ENCODE results near the gene TMEM51.

Gene TMEM51

DNA sequence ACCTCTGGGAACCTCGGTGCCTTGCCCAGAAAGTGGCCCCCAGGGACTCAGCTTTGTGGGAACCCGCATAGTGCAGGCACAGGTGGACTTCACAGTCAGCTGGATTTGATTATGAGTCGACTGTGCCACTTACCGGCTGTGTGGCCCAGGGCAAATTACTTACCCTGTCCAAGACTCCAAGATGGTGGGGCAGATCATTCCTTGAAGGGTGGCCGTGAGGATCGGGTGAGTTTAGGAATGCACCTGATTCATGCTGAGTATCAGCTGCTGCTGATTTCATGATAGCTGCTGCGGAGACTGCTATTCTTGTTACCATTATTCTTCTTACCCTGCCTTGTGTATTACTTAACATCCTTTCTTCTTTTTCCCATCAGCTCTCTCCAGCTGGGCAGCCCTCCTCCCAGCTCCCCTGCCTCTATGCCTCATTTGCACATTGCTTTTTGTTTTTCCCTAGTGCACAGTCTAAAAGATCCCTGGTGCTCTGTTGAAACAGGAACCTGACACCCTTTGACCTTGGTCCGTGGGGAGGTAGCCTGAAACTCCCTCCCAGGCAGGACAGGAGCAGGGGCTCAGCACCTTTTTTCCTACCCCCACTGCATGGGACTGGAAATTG lies 53.0 kb downstream of the TMEM51 start:
- WGBS (ENCODE audit: insufficient coverage, insufficient read length): no CpG with 5 or more reads among the region's 8 CpGs
- peak overlapping the region; percentile 41 for H3K27ac ChIP-seq (ENCODE audit: low read length)
- H3K9me3 ChIP-seq (ENCODE audit: control insufficient read depth, insufficient read depth, low read length): no peaks in the 10 kb centered on the region
- no peaks in the 10 kb centered on the region for H3K27me3 ChIP-seq (ENCODE audit: control insufficient read depth, insufficient read depth, low read length)
- H3K36me3 ChIP-seq (ENCODE audit: control insufficient read depth, insufficient read depth, low read length): no peaks in the 10 kb centered on the region
- H3K4me1 ChIP-seq (ENCODE audit: control insufficient read depth, insufficient read depth, low read length): peaks cover 11% of the 10 kb centered on the region
- no peak for DNase-seq (ENCODE audit: low read depth, low spot score)
- no peak overlapping the region for H3K4me3 ChIP-seq (ENCODE audit: low read length)

DNA sequence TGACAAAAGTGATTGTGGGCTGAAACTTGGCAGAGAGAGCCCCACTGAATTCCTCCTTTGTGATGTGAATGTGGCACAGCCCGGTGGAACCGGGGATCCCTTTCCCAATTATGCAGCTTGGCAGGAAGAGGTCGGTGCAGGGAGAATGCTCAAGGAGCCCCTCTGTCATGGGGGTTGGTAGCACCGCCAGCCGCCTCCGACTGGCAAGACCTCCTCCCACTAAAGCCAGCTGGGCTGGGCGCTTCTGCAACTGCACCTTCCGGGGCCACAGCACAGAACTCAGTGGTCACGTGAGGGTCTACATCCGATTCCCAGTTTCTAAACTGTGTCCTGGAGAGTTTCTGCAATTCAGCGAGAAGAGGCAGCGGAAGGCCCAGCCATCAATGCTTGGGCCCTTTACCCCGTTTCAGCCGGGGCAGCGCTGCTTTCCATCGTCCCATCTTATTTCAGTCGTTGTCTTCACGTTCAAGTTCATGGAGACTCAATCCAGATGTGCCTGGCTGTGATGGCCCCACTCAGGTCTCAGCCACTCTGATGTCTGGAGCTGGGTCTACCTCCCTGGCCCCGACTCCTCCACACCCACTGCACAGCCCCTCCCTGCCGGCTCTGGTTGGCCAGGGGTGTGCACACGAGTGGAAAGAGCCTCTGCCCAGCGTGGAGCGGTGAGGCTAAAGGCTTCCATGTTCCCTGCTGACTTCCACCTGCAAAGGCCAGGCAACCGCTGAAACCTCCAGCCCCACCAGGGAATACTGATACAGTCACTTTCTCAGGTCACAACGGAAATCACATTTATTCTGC lies 53.7 kb downstream of the TMEM51 start:
- no peaks in the 10 kb centered on the region for H3K36me3 ChIP-seq (ENCODE audit: control insufficient read depth, insufficient read depth, low read length)
- no peaks in the 10 kb centered on the region for H3K27me3 ChIP-seq (ENCODE audit: control insufficient read depth, insufficient read depth, low read length)
- peaks cover 11% of the 10 kb centered on the region for H3K4me1 ChIP-seq (ENCODE audit: control insufficient read depth, insufficient read depth, low read length)
- H3K9me3 ChIP-seq (ENCODE audit: control insufficient read depth, insufficient read depth, low read length): no peaks in the 10 kb centered on the region
- no peak overlapping the region for H3K4me3 ChIP-seq (ENCODE audit: low read length)
- no CpG with 5 or more reads among the region's 25 CpGs for WGBS (ENCODE audit: insufficient coverage, insufficient read length)
- DNase-seq (ENCODE audit: low read depth, low spot score): no peak
- peak overlapping the region; percentile 50 for H3K27ac ChIP-seq (ENCODE audit: low read length)

DNA sequence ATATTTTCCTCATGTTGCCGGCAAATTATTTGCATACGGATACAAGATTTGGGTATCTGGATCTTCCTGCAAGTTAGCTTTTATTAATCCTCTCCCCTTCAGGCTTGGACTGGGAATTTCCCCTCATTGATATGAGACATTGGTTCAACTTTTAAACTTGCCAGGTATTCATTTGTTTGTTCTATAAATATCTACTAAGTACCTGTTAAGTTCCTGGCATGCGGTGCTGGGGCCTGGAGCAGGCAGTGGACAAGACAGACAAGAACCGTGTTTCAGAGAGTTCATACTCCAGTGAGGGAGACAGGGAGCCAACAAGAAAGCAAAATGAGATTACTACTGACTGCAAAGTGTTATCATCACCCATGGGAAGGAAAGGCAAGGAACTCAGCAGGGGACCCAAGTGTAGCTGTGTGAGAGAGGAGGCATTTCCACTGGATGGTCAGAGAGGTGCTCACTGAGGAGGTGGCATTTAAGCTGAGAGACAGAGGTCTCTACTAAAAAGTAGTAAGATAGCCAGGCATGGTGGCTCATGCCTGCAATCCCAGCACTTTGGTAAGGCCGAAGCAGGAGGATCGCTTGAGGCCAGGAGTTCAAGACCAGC lies 54.4 kb downstream of the TMEM51 start:
- Histone ChIP-seq H3K4me1 (ENCODE audit: control insufficient read depth, insufficient read depth, low read length) (peaks cover 11% of the 10 kb centered on the region), H3K4me3 (ENCODE audit: low read length) (no peak overlapping the region), H3K36me3 (ENCODE audit: control insufficient read depth, insufficient read depth, low read length) (no peaks in the 10 kb centered on the region), H3K9me3 (ENCODE audit: control insufficient read depth, insufficient read depth, low read length) (no peaks in the 10 kb centered on the region), H3K27me3 (ENCODE audit: control insufficient read depth, insufficient read depth, low read length) (no peaks in the 10 kb centered on the region), H3K27ac (ENCODE audit: low read length) (no peak overlapping the region)
- no peak for DNase-seq (ENCODE audit: low read depth, low spot score)
- no CpG with 5 or more reads among the region's 6 CpGs for WGBS (ENCODE audit: insufficient coverage, insufficient read length)

DNA sequence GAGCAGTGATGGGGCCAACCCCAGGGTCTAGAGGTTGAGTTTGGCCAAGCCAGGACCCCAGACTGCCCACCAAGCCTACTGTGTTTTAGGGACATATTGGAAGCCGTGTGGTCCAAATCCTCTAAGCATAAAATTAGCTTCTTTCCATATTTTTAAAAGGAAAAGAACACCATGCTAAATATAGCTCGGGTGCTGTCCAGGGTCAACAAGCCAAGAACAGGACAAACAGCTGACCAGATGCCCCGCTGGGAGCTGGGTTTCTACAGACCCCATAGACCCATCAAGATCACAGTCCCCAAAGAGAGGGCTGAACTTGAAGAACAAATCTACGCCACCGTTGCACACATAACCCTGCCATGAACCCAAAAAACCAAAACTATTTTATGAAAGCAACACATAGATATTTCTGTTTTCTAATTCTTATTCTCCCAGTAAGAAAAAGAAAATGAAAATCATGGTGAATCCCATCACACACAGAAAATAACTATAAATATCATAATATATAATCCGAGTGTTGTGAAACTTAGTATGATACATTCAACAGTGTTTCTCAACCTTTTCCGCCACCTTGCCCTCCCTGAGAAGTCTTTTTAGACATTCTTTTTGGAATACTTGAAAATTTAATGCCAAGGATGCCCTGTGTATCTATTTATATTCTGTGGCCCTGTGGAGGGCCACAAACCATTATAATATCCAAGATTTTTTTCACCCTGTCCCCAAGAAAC lies 57.3 kb downstream of the TMEM51 start:
- Histone ChIP-seq H3K27me3 (ENCODE audit: control insufficient read depth, insufficient read depth, low read length) (no peaks in the 10 kb centered on the region), H3K4me3 (ENCODE audit: low read length) (no peak overlapping the region), H3K36me3 (ENCODE audit: control insufficient read depth, insufficient read depth, low read length) (no peaks in the 10 kb centered on the region), H3K27ac (ENCODE audit: low read length) (no peak overlapping the region), H3K9me3 (ENCODE audit: control insufficient read depth, insufficient read depth, low read length) (no peaks in the 10 kb centered on the region), H3K4me1 (ENCODE audit: control insufficient read depth, insufficient read depth, low read length) (peaks cover 11% of the 10 kb centered on the region)
- no CpG with 5 or more reads among the region's 7 CpGs for WGBS (ENCODE audit: insufficient coverage, insufficient read length)
- DNase-seq (ENCODE audit: low read depth, low spot score): no peak

DNA sequence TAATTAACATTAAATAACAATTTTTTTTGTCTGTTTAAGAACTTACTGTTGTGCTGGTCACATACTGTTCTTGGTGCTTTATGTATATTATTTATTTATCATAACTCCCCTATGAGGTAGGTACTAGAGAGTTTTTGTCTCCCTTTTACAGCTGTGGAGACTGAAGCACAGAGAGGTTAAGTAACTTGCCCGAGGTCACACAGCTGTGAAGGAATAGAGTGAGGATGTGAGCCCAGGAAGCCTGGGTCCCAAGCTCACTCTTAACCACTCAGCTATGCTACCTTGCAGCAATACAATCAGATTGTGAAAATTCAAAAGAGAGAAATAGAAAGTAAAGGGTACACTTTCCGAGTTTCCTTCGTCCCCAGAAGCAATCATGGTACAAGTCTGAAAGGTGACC lies 57.9 kb downstream of the TMEM51 start:
- H3K27ac ChIP-seq (ENCODE audit: low read length): no peak overlapping the region
- no peak for DNase-seq (ENCODE audit: low read depth, low spot score)
- H3K27me3 ChIP-seq (ENCODE audit: control insufficient read depth, insufficient read depth, low read length): no peaks in the 10 kb centered on the region
- no peaks in the 10 kb centered on the region for H3K9me3 ChIP-seq (ENCODE audit: control insufficient read depth, insufficient read depth, low read length)
- H3K4me1 ChIP-seq (ENCODE audit: control insufficient read depth, insufficient read depth, low read length): peaks cover 8% of the 10 kb centered on the region
- H3K4me3 ChIP-seq (ENCODE audit: low read length): no peak overlapping the region
- no CpG with 5 or more reads among the region's 3 CpGs for WGBS (ENCODE audit: insufficient coverage, insufficient read length)
- no peaks in the 10 kb centered on the region for H3K36me3 ChIP-seq (ENCODE audit: control insufficient read depth, insufficient read depth, low read length)

DNA sequence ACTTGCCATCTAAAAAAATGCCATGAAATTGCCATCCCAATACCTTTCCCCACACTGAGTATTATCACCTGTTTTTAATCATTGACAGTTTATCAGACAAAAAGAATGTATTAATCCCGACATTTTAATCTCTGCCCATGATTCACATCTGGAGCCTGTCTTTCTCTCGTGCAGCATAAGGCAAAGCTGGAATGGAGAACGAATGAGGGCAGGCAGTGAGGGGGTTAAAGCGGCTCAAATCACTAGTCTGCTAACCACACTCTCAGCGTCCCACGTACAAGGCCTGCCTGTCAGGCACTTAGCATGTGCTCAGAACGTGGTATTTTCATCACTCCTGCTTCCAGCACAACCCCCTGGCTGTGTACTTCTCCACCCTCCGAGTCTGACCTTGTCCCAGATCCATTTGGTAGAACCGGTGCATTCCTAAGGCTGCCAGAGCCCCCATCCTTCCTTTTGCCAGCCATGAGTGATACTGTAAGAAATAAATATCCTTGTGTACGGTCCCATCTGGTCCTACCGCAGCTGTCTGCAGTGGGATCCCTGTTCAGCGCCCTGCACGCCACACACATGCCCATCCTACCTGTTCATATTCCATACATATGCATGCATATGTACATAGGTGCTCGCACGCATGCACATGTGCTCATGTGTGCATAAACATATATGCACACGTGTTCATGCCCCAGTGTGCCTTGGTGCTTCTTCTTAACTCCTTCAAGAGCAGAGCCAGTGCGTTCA lies 58.8 kb downstream of the TMEM51 start:
- Histone ChIP-seq H3K27me3 (ENCODE audit: control insufficient read depth, insufficient read depth, low read length) (no peaks in the 10 kb centered on the region), H3K27ac (ENCODE audit: low read length) (no peak overlapping the region)
- WGBS (ENCODE audit: insufficient coverage, insufficient read length): no CpG with 5 or more reads among the region's 17 CpGs

DNA sequence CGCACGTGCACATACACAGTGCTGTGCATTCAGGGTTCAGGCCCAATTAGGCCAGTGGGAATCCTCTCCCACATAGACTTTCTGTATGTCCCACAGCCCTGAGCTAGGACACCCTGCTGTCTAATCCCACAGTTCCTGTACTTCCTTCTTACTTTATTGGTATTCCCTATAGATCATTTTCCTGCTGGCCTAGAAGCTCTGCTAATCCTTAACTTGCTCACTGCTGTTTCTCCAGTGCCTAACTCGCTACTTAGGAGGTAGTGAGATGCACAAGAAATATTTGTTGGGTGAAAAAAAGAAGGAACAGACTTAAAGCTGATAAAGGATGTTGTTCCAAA lies 59.4 kb downstream of the TMEM51 start:
- no peak for DNase-seq (ENCODE audit: low read depth, low spot score)
- H3K27ac ChIP-seq (ENCODE audit: low read length): no peak overlapping the region
- H3K4me3 ChIP-seq (ENCODE audit: low read length): no peak overlapping the region
- H3K36me3 ChIP-seq (ENCODE audit: control insufficient read depth, insufficient read depth, low read length): no peaks in the 10 kb centered on the region
- H3K27me3 ChIP-seq (ENCODE audit: control insufficient read depth, insufficient read depth, low read length): no peaks in the 10 kb centered on the region
- H3K9me3 ChIP-seq (ENCODE audit: control insufficient read depth, insufficient read depth, low read length): no peaks in the 10 kb centered on the region
- WGBS (ENCODE audit: insufficient coverage, insufficient read length): no CpG with 5 or more reads among the region's 3 CpGs
- H3K4me1 ChIP-seq (ENCODE audit: control insufficient read depth, insufficient read depth, low read length): peaks cover 2% of the 10 kb centered on the region

More for the DNA sequence above, 58.8 kb downstream of the TMEM51 start:
- H3K4me1 ChIP-seq (ENCODE audit: control insufficient read depth, insufficient read depth, low read length): peaks cover 5% of the 10 kb centered on the region
- no peaks in the 10 kb centered on the region for H3K36me3 ChIP-seq (ENCODE audit: control insufficient read depth, insufficient read depth, low read length)
- DNase-seq (ENCODE audit: low read depth, low spot score): no peak
- H3K9me3 ChIP-seq (ENCODE audit: control insufficient read depth, insufficient read depth, low read length): no peaks in the 10 kb centered on the region
- H3K4me3 ChIP-seq (ENCODE audit: low read length): no peak overlapping the region

DNA sequence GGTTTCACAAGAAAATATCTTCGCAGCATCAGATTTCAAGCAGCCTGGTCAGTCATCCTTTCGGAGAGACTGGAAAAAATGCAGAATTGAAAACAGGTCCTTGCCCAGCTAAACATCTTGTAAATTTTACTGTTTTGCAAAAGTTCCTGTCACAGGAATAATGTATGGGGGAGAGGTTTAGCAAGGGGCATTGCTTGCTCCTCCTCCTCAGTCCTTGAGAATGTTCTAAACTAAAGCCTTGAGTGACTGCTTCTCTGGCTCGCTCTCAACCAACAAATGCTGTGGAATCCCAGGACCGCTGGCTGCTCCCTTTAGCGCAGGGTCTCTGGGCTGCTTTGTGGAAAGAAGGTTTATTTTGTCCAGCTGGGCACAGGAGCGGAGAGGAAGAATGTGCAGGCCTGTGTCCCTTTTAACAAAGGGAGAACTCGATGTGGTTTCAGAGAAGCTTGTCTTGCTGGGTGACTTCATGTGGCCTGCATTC lies 59.8 kb downstream of the TMEM51 start:
- H3K4me3 ChIP-seq (ENCODE audit: low read length): no peak overlapping the region
- no peaks in the 10 kb centered on the region for H3K9me3 ChIP-seq (ENCODE audit: control insufficient read depth, insufficient read depth, low read length)
- no CpG with 5 or more reads among the region's 7 CpGs for WGBS (ENCODE audit: insufficient coverage, insufficient read length)
- no peaks in the 10 kb centered on the region for H3K27me3 ChIP-seq (ENCODE audit: control insufficient read depth, insufficient read depth, low read length)
- H3K27ac ChIP-seq (ENCODE audit: low read length): no peak overlapping the region
- H3K36me3 ChIP-seq (ENCODE audit: control insufficient read depth, insufficient read depth, low read length): no peaks in the 10 kb centered on the region
- no peaks in the 10 kb centered on the region for H3K4me1 ChIP-seq (ENCODE audit: control insufficient read depth, insufficient read depth, low read length)
- DNase-seq (ENCODE audit: low read depth, low spot score): no peak

DNA sequence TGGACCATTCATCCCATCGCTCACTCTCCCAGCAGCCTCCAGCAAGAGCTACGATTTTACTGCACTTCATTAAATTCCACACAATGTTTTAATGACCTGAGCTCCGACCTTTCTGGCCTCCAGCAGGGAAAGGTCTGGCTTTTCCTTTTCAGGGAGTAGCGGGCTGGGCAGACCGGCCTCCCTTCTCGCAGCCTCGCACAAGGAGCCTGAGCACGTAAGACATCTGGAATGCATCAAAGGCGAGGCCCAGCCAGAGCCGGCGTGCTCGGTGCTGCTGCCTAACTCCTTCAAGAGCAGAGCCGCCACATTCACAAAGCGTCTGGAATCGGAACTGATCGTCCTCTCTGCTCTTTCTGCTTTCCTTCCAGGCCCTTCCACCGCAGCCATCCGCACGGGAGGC lies 61.0 kb downstream of the TMEM51 start:
- no peaks in the 10 kb centered on the region for H3K9me3 ChIP-seq (ENCODE audit: control insufficient read depth, insufficient read depth, low read length)
- no CpG with 5 or more reads among the region's 19 CpGs for WGBS (ENCODE audit: insufficient coverage, insufficient read length)

DNA sequence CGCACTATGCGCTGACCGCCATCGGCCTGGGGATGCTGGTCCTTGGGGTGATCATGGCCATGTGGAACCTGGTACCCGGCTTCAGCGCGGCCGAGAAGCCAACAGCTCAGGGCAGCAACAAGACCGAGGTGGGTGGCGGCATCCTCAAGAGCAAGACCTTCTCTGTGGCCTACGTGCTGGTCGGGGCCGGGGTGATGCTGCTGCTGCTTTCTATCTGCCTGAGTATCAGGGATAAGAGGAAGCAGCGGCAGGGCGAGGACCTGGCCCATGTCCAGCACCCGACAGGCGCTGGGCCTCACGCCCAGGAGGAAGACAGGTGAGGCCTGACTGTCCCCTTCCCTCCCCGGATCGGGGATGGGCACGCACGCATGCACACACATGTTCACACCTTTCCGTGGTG lies 61.6 kb downstream of the TMEM51 start:
- DNase-seq (ENCODE audit: low read depth, low spot score): no peak
- no peaks in the 10 kb centered on the region for H3K4me1 ChIP-seq (ENCODE audit: control insufficient read depth, insufficient read depth, low read length)
- WGBS (ENCODE audit: insufficient coverage, insufficient read length): no CpG with 5 or more reads among the region's 23 CpGs
- no peaks in the 10 kb centered on the region; the same call in 1 of the 2 replicates for H3K36me3 ChIP-seq (ENCODE audit: control insufficient read depth, insufficient read depth, low read length)
- no peaks in the 10 kb centered on the region for H3K27me3 ChIP-seq (ENCODE audit: control insufficient read depth, insufficient read depth, low read length)
- no peak overlapping the region for H3K27ac ChIP-seq (ENCODE audit: low read length)
- H3K9me3 ChIP-seq (ENCODE audit: control insufficient read depth, insufficient read depth, low read length): no peaks in the 10 kb centered on the region
- no peak overlapping the region for H3K4me3 ChIP-seq (ENCODE audit: low read length)

More for the DNA sequence above, 61.0 kb downstream of the TMEM51 start:
- Histone ChIP-seq H3K4me1 (ENCODE audit: control insufficient read depth, insufficient read depth, low read length) (no peaks in the 10 kb centered on the region), H3K27me3 (ENCODE audit: control insufficient read depth, insufficient read depth, low read length) (no peaks in the 10 kb centered on the region), H3K27ac (ENCODE audit: low read length) (no peak overlapping the region), H3K4me3 (ENCODE audit: low read length) (no peak overlapping the region), H3K36me3 (ENCODE audit: control insufficient read depth, insufficient read depth, low read length) (no peaks in the 10 kb centered on the region; the same call in 1 of the 2 replicates)
- no peak for DNase-seq (ENCODE audit: low read depth, low spot score)

Measured in iPS DF 6.9 (cell line).